HG03432 (cell line): Measurements from ENCODE around the gene NDUFAF5.

Experiments used
- ATAC-seq: cut with Tn5 transposase; IDR thresholded peaks from one replicate; pipeline ENCODE4 v1.9.1; 2021; ENCODE audit warnings: mild to moderate bottlenecking, moderate library complexity; ENCODE audit not compliant: unreplicated experiment

The NDUFAF5 gene

DNA sequence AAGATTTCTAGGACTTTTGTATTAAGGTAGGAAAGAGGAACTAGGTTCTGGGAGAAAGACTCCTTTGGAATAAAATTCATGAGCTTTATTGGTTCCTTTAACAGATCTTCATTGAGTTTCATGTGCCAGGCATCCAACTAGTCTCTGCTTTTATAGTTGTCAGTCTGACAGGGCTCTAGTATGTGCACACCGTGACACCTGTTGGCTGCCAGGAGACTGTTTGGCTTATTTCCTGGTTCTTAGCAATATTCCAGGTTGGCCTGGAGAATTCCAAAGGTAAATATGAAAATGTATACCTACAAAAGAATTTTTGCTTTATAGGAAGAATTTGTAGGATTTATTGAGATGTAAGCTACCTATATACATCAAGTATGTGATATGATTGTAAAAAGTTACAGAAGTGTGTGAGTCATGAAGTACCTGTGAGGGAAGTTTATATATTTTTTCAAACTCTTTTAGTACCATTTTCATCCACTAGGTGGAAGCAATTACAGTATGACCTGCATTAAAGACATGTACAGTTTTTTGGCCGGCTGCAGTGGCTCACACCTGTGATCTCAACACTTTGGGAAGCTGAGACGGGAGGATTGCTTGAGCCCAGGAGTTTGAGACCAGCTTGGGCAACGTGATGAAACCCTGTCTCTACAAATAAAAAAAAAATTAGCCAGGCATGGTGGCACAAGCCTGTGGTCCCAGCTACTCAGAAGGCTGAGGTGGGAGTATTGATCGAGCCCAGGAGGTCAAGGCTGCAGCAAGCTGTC lies 35.2 kb downstream of the NDUFAF5 start:
- ATAC-seq = peak; percentile 86

DNA sequence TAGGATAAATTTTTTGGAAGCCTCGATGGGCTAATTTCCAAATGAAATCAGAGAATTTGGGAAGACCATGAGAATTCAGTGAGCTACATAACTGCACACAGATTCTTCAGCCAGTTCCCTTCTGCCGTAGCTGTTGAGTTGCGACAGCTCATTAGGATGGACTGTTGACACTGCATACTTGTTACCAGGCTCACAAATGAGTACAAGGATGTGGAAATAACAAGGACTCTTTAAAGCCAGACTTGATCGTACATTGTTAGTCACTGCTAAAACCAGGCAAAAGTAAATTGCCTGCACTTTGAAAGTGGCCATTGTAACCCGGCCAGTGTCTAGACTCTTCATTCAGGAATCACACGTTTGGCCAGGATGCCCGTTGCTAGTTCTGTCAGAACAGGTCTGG lies 37.0 kb downstream of the NDUFAF5 start:
- no peak for ATAC-seq

DNA sequence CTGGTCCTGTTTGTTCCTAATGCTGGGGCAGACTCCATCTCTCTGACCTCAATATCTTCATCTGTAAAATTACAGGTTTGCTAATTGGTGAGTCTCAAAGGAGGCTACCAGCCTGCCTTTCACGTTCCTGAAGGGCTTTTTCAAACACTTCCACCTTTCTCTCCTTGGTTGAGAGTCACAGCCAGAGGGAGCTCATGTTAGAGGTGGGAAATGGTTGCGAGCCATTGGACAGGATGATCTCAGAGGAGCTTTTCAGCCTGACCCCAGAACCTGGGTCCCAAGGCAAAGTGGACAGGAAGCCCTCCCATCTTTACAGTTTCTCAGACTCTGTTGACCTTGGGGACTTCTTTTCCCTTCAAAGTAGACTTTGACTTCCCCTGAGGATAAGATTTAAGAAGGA lies 37.6 kb downstream of the NDUFAF5 start:
- ATAC-seq = no peak

DNA sequence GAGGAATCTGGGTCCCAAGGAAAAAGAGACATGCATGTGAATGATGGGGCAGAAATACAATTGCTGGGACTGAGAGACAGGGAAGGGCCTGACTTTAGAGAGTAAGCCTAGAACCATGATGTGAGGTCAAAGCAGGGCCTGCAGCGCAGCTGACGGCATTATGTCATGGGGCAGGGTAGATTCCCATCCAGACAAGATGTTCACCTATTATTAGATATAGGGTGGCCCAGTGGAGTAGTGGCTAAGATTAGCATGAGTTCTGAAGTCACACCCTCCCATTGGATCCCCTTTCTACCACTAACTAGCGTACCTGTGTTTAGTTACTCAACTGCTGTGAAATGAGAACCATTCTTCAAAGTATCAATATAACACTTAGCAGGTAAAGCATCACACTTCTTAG lies 39.6 kb downstream of the NDUFAF5 start:
- no peak for ATAC-seq

DNA sequence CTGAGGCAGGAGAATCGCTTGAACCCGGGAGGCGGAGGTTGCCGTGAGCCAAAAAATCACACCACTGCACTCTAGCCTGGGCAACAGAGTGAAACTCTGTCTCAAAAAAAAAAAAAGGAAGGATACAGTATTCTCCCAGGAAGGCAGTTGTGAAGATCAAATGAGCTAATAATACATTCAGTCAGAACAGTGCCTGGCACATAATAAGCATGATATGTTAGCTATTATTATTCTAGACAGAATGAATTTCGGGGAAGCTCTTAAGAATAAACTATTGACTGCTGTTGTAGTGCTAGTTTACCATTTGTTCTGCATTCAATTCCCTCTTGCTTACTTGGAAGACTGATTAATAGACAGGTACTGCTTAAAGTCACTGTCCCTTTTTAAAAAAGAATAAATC lies 40.6 kb downstream of the NDUFAF5 start:
- ATAC-seq = no peak

DNA sequence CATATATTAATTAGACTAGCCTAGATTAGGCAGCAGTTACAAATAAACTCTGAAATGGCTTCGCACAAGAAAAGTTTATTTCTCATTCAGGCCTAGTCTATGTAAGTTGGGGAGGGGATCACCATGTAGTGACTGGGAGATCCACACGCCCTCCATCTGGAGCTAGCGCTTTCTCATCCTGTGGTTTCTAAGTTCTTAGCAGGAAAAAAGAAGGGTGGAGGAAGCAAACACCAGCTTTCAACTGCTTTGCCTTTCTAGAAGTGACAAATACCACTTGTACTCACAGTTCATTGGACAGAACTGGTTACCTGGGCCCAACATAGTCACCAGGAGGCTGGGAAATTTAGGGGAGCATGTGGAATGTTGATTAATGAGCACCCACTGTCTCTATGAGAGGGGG lies 46.6 kb downstream of the NDUFAF5 start:
- ATAC-seq = no peak

DNA sequence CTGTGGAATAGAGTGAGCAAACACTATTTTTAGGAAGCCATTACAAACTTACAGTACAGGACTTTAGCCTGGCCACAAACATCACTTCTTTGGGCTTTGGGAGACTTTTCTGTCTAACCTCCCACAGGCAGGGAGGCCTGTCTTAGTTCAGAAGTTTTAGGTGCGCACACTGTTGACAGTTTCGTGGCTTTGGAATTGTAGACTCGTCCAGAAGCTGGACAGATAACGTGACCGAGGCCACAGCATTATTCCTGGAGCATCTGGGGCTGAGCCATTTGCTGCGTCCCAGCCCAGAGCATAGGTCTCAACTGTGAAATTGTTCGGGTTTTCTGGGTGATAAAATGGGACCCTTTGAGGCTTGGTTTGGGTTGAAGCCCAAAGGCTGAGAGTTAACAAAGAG lies 53.8 kb downstream of the NDUFAF5 start:
- no peak for ATAC-seq

DNA sequence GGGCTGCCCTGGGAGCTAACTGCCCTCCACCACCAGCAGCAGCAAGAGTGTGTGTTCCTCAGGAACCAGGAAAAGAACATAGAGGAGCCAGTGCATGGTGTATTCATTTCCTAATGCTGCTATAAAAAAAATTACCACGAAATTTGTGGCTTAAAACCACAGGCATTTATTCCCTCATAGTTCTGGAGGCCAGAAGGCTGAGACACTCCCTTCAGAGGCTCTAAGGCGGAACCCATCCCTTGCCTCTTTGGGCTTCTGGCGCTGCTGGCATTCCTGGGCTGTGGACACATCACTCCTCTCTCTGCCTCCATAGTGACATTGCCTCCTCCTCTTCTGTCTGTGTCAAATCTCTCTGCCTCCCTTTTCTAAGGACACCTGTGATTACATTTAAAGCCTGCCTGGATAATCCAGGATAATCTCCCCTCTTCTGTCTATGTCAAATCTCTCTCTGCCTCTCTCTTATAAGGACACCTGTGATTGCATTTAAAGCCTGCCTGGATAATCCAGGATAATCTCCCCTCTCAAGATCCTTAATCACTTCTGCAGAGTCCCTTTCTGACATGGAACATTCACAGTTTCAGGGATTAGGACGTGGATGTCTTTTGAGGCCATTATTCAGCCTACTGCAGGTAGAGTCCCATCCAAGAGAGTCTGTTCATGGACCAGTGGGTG lies 54.7 kb downstream of the NDUFAF5 start:
- no peak for ATAC-seq

DNA sequence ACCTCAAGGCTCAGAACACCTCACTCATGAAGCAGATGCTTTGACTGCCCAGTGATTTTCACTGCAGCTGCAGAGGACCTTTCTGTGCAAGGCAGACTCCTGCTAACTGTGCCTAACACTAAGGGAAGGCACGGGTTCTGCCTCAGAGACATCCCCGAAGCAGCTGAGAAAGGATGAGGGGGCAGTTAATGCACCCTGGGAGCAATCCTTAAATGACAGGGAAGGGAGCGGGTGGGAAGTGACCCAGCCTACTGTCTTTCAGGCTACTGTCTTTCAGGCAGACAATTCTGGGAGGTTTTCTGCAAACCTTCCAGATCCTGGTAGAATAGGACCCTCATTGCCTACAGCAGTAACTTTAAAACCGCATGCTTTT lies 55.3 kb downstream of the NDUFAF5 start:
- ATAC-seq = no peak

DNA sequence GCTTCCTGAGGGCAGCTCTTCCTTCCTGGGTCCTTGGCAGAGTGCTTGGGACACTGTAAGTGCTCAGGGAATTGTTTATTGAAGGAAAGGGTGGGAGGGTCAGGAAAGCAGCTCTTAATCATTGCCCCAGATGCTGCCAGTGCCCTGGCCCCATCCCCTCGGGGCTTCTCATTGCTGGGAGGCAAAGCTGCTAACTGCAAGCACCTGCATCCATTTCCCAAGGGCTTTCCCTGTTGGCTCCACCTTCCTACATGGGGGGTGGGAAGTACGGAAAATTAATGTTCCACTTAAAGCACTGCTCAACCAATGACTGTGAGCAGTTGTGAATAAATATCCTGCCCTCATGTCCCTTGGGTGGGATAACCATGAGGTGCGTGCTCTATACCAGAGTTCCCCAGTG lies 56.4 kb downstream of the NDUFAF5 start:
- ATAC-seq = no peak

DNA sequence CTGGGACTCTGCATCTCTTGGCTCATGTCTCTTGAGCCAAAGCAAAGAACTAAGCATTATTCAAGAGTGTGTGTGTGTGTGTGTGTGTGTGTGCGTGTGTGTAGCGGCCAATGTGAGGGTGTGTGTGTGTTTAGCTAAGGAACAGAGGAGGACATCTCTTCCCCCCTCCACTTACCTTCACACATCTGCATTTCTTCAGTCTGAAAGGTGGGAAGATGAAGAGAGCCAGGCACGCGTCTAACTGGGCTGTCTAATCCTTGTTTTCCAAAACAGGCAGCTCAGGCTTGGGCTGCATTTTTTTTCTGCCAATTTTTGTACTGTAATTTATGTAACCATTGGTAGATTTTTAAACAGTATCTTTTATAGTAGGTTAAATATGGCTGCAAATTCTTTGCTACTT lies 59.5 kb downstream of the NDUFAF5 start:
- ATAC-seq = no peak

DNA sequence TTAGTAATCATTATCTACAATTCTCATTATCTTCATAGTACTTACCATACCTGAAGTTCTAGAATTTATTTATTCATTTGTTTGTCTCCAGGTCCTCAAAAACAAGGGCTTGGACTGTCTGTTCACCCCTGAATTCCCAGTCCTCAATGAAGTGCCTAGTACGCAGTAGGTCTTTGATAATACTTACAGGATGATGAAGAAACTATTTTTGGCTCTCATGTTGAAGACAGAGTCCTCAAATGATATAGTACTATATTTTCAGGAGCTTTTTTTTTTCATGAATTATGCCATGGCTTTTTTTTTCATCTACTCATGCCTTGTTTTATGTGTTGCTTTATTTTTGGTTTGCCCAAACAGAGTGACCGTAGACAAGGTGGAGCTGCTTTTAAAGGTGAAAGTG lies 66.5 kb downstream of the NDUFAF5 start:
- no peak for ATAC-seq

DNA sequence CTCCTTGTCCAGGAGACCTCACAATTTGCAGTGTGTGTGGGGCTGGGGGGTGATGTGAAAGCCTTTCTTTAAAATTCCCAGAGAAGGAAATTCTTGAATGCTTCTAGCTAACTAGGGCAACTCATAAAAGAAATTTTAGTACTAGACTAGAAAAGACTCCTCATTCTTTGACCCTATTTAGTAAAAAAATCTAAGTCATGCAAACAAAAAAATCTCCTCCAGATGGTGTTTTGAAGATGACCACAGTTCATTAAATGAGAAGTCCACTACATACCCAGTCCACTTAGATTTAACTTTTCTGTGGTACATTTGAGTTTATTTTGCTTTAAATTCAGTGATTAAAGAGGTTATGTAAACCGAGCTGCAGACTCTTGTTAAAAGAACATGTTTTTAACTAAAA lies 67.5 kb downstream of the NDUFAF5 start:
- ATAC-seq = no peak

DNA sequence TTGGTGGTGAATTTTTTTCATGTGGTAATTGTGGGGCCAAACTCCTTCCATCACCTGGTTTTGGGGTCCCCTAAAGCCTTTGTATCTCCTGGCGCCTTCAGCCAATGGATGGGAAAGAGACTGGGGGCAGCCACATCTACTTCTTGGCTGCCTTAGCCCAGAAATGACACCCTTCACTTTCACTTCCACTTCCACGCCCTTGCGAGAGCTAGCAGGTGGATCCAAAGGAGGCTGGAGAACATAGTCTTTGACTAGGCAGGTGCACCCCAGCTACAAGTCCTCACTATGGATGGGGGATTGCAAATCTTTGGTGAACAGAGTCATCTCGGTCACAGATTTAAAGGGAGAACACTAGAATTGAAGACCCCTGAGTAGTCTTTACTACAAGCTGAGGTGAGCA lies 70.8 kb downstream of the NDUFAF5 start:
- no peak for ATAC-seq

DNA sequence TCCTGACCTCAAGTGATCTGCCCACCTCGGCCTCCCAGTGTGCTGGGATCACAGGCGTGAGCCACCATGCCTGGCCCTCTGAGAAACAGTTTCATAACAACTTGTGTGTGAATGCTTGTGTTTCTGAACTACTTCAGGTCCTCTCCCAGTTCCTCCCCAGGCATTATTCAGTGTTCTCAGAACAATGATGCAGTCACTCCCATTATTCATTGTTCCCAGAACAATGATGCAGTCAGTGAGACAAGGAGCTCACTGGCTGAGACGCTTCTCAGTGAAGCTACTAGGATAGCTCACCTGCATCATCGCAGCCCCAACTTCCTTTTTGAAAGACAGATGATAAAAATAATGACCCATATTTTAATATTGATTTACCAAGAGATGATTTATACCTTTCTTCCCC lies 71.5 kb downstream of the NDUFAF5 start:
- ATAC-seq = no peak

DNA sequence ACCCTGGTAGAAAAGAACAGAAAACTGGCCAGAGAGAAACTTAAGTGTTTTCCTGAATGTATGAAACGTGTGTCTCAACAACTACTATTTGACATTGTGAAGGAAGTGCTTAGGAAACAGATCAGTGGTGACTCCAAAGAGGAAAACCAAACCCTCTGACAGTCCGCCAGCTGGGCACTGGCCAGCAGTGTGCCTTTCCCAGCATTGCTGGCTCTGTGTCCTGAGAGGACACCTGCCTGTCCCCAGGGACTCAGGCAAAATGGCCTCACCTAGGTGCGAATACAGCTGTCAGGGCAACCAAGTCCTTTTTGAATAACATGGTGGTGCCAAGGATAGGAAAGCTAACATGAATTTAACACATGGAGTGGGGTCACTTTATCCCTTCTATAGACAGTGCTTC lies 72.5 kb downstream of the NDUFAF5 start:
- no peak for ATAC-seq

DNA sequence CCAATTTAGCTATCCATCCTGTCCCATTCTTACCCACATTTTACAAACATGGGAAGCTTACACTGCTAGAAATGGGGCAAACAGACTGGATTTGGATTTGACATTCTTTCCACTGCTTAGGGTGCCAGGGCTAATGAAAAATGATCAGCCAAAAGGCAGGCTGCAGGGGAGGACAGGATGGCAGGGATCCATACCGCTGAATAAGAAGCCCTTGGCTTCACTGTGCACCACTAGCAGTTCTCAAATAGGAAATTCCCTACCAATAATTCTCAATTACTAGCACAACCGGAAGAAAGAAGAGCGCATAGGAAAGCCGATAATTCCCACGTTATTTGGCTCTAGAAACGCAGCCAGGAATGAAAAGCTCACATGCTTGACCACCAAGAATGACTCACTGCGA lies 73.1 kb downstream of the NDUFAF5 start:
- no peak for ATAC-seq

DNA sequence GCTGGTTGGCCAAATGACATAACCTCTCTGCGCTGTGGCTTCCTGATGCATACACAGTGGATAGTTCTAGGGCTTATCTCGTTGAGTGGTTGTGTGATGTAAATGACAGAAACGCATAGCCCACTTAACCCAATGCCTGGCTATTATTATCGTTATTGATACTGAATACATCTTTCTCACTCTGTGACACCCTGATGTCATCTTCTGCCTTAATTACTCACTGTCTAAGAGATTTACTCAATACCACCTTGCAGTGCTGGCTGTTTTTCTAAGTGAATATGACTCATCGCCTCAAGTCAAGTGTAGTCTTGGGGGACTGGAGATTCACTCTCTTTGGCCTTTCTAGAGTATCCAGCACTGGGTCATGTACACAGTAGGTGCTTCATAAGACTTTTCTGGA lies 73.6 kb downstream of the NDUFAF5 start:
- no peak for ATAC-seq

DNA sequence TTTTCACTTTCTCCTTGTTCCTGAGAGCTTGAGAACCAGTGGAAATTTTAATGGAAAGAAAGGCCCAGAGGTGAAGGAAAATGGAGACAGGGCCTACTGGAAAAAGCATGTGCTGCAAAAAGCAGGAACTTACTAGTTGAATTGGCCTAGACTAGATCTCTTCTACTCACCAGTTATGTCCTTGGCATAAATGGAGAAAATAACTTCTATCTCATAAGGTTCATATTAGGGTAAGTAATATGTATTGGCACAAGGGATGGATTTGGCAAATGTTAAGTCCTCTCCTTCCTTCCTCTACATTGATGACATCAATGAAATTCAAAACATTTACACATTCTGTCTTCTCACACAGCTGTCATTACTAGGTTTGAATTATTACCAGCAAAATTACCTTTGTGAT lies 74.0 kb downstream of the NDUFAF5 start:
- no peak for ATAC-seq

DNA sequence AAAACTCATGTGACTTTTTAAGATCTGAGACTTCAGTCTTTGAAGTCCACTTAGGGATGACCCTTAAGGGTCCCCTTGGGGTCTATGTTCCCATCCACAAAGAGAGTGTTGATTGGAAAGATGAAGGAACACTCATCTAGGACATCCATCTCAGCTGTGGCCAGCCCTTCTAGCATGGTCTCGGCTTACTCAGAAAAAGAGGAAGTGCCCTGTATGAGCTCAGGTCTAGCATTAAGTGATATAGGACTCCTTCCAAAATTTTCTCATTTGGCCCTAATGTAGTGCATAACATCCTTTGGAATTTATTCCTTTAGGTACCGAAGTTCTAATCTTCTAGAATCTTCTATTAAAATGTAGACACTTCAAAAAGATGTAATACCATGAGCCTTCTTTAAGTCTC lies 77.4 kb downstream of the NDUFAF5 start:
- no peak for ATAC-seq

DNA sequence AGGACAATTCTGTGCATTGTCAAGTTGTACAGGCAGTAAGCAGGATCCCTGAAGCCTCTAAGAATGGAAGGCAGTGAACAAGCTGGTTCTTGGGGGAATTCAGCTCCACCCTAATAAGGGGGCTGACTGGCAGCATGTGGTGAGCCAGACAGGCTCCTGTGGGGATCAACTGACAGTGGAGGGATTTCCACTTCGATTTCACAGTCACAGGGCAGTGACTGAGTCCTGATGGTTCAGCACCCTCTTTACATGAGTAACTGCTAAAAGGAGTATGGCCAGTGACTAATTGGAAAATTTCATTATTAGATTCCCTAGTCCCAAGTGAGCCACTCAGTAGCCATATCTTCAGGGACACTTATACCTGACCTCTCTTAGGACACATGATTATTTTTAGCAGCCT lies 78.4 kb downstream of the NDUFAF5 start:
- no peak for ATAC-seq

DNA sequence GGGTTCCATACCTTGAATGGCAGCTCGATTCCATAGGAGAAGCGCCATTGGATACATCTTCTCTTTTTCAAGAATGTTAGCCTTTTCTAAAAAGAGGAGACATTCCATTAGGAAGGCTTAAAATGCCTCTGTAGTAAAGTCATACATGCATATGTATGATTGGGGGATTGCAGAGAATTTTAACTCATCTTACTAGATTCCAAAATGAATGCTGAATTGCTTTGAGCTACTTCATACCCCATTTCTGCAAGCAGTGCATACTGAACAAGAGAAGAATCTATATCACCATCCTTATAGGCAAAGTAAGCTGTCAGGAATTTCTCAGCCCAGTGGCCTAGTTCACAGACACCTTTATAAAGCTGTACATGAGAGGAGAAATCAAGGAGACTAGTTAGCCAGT lies 80.3 kb downstream of the NDUFAF5 start:
- no peak for ATAC-seq

DNA sequence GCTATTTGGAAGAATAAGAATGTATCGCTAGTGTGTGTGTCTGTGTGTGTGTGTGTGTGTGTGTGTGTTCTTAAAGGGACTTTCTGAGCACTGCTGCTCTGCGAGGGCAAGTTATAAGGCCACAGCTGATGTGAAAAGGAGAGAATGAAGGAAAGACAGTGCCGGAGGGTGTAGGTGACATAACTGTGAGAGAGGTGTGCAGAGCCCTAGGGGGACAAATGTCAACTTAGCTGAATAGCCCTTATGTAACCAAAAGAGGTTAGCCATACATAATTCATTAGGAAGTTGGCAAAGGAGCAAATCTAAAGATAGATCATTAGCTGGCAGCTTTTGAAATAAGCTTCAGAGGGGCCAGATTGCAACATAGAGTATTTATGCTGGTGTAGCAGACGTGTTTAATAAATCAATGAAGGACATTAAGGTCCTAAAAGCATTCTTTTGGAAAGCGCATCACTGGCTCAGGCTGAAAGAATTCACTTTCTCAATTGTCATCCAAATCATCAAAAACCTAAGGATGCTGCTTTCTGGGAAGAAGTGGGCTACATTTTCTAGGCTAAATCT lies 81.0 kb downstream of the NDUFAF5 start:
- no peak for ATAC-seq
